Right renal pelvis (tissue), 4 donors: ENCODE measurements around the gene KLHL5. TPM values are rescaled to one million over a fixed set of nuclear protein-coding genes. Genes with fewer than 3 reads are reported as not detected.
"Not testable (repeated sequence)": the region's sequence is repeated elsewhere in the genome, so short reads cannot be mapped to it uniquely, and the experiment has no call there.

ENCODE experiments used
- DNase-seq, 4 donors: peaks; one replicate each; pipeline ENCODE4 v3.0.0-alpha.2; 2013; ENCODE audit warnings: low read depth in 4 of 4, low spot score in 3 of 4, missing footprints in 1 of 4
- polyA plus RNA-seq, 4 donors: library from polyadenylated mRNA; unstranded; fragments of 120-200 nt; gene quantifications; one replicate each; pipeline ENCODE4 v1.2.1, GENCODE V29; 2013; ENCODE audit not compliant: insufficient read length in 4 of 4

Gene KLHL5, protein sequence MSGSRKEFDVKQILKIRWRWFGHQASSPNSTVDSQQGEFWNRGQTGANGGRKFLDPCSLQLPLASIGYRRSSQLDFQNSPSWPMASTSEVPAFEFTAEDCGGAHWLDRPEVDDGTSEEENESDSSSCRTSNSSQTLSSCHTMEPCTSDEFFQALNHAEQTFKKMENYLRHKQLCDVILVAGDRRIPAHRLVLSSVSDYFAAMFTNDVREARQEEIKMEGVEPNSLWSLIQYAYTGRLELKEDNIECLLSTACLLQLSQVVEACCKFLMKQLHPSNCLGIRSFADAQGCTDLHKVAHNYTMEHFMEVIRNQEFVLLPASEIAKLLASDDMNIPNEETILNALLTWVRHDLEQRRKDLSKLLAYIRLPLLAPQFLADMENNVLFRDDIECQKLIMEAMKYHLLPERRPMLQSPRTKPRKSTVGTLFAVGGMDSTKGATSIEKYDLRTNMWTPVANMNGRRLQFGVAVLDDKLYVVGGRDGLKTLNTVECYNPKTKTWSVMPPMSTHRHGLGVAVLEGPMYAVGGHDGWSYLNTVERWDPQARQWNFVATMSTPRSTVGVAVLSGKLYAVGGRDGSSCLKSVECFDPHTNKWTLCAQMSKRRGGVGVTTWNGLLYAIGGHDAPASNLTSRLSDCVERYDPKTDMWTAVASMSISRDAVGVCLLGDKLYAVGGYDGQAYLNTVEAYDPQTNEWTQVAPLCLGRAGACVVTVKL
- polyA plus RNA-seq, result 10 to 100 TPM; 37.8 to 48.3 (median 46.6) TPM

DNA sequence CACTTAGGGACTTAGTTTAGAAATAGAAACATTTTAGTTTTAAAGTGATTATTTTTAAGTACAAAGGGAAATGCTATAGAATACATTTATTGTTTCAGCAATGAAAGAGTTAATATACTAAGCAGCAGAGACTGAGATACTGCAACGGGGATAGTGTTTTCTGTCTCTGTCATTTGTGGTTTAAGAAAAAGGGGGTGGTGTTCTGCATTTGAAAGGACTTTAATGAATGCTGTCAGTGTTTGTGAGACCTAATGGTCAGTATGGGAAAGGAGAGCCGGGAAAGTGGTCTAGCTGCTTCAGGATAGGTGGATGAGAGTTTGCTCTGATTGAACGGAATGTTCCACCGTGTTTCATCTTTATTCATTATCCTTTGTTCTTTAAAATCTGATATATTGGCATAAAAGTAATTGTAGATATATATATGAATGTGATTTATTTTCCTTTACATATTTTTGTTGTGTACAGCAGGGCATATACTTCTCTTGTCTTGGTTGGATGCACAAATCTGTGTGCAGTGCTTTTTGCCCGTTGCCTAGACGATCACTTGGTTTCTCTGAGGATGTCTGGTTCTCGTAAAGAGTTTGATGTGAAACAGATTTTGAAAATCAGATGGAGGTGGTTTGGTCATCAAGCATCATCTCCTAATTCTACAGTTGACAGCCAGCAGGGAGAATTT lies at the start of gene KLHL5:
TSS of gene KLHL5 (plus strand) at position 139 of the 676 bp plus-strand sequence. CDS start at position 560, 421 bp downstream.
- DNase-seq, result no peak

DNA sequence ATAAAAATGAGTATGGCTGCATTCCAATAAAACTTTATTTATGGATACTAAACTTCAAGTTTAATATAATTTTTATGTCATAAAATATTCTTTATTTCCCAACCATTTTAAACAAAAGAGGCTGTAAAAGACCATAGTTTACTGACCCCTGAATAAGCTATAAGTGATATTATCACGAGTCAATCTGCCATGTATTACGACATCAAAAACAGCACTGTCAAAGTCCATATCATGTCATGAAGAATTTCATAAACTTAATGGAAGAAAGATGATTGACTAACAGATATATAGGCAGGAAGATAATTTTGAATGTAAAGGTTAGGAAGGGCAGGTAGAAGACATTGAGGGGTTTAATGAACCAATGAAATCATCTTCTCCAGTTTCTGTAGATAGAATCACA lies 48.0 kb upstream of the KLHL5 start:
- no peak for DNase-seq

DNA sequence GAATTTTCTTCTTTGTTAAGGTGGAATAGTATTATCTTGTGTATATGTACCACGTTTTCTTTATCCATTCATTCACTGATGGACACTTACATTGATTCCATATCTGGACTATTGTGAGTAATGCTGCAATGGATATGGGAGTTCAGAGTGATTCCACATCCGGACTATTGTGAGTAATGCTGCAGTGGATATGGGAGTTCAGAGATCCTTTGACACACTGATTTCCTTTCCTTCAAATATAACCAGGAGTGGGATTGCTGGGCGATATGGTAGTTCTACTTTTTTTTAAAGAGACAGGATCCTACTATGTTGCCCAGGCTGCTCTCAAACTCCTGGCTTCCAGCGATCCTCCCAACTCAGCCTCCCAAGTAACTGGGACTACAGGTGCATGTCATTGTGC lies 41.9 kb upstream of the KLHL5 start:
- DNase-seq, result no peak

DNA sequence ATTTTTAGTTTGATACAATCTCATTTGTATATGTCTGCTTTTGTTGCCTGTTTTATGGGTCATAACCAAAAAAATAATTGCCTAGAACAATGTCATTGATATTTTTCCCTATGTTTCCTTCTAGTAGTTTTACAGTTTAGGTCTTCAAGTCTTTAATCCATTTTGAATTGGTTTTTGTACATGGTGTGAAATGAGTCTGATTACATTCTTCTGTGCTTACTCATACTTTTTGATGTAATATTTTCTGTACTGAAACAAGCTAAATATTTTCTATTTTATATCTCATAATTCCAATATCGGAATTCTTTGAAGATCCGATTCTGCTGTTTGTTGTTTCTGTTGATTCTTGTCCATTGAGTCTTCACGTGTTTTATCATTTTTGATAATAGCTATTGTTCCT lies 40.4 kb upstream of the KLHL5 start:
- no peak for DNase-seq

DNA sequence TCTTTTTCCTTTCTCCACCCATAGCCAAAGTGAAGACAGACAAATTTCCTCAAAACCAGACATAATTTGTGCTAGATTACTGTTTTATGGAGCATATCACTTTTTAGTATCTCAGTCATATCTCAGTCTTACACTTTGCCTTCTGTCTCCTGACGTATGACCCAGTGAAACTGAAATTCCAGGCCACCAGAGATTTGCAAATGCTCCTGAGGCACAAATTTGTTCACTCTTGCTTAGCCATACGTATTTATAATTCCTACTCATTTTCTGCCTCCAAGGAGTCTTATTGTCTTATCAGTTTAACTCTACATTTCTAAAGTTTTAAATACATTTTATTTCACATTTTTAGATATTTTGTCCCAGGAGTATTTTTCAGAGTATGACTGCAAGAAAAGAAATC lies 39.8 kb upstream of the KLHL5 start:
- DNase-seq, result no peak

DNA sequence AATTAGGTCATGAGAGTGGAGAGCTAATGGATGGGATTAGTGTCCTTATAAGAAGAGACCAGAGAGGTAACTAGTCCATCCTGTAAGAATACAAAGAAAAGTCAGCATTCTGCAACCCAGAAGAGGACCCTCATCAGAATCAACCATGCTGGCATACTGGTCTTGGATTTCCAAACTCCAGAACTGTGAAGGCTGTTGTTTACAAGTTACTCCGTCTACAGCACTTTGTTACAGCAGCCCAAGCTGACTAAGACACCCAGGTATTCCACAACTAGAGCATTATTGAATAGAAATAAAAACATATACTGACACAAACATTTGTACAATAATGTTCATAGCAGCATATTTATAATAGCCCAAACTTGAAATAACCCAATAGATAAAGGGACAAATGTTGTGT lies 39.0 kb upstream of the KLHL5 start:
- no peak for DNase-seq

DNA sequence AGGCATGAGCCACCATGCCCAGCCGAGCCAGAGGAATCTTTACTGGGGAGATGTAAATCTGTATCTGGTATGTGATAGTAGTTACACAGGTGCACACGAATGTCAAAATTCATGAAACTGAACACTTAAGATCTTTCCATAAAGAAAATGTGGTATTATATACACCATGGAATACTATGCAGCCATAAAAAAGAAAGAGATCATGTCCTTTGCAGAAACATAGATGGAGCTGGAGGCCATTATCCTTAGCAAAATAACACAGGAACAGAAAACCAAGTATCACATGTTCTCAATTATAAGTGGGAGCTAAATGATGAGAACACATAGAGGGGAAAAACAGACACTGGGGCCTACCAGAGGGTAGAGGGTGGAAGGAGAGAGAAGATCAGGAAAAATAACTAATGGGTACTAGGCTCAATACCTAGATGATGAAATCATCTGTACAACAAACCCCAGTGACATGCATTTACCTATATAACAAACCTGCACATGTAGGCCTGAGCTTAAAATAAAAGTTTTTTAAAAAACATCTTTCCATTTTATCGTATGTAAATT lies 37.6 kb upstream of the KLHL5 start:
- DNase-seq, result no peak

DNA sequence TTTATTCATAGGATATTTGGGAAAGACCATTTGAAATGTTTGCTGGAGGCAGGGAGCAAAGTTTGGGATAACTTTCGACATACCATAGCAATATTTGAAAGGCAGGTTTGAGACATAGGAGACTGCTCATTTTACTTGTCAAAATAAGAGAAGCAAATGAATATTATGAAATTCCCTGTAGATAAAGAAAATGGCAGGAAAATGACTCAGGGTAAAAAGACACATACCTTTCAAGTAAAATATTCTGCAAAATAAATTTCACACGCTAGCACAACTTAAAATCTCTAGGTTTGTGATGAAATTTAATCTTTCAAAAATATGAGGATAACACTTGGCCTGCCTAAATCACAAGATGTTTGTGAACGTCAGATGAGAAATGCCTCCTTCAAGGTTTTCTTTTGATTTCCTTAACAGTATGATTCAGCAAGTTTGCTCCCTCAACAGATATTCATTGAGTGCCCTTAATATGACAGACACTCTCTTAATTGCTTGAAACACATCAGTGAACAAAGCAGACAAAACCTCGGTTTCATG lies 36.4 kb upstream of the KLHL5 start:
- DNase-seq, result no peak

DNA sequence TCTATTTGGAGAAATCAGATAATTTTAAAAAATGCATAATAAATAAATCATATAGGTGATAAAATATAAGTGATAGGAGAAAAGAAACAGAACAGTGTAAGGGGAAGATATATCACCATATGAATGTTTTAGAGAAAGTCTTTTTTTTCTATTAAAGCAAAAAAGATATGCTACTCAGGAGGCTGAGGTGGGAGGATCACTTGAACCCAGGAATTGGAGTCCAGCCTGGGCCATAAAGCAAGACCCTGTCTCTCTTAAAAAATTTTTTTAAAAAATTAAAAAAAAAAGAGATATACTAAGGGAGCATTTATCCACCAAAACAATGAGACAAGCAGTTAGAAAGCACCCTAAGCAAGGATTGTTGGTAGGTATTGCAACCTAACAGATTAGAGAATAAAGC lies 35.9 kb upstream of the KLHL5 start:
- no peak for DNase-seq

DNA sequence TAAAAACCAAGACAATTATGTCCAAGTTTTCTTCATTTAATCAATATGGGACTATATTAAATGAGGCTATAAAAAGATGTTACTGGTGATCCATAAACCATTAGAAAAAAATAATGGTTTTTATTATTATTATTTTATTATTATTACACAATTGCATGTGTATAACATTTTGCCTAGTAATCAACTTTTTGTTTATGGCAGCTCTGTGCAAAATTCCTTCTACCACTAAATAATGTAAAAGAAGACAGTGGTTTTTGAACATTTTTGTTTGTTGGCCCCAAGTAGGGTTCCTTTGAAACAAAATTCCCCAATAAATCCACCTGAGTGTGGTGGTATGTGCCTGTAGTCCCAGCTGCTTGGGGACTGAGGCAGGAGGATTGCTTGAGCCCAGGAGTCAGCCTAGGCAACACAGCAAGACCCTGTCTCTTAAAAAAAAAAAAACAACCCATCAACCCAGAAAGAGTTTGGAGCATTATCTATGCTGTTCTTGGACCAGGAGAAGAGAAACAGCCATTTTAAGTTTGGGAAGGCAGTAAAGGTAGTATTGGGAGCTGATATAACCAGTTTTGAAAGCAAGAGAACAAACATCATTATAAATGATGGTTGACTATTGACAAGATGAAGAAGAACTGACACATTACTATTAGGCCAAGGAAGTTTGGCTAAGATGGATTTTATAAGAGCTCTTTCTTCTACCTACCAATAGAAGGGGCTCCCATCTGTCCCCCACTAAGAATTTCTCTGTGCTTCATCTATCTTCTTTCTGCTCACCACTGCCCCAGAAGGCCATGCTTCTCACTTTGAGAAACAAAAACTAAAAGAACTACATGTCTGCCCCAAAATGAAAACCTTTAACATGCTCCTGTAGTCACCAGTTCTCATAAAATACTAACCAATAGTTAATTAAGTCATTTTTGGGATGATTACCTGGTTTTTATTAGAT lies 32.0 kb upstream of the KLHL5 start:
- no peak for DNase-seq

DNA sequence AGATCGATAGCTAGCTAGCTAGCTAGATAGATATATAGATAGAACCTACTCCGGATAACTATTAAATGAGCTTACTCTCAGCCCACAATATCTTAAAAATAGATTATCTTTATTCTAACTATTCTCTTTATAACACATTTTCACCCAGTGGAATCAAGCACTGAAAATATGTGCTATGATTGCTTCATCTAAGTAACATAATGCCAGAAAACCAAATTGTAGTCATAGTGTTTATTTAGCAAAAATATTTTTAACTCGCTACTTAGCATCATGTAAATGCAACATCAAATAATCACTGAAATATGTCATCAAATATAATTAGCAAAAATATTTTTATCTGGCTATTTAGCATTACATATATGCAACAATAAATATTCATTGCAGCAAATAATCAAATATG lies 31.3 kb upstream of the KLHL5 start:
- no peak for DNase-seq

DNA sequence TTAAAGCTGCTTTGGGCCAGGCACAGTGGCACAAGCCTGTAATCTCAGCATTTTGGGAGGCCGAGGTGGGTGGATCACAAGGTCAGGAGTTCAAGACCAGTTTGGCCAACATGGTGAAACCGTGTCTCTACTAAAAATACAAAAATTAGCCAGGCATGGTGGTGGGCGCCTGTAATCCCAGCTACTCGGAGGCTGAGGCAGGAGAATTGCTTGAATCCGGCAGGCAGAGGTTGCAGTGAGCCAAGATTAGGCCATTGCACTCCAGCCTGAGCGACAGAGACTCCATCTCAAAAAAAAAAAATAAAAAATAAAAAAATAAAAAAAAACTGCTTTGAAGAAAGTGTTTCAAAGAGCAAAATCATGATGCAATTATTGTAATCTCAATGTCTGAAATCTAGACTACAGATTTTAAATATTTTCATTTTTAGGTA lies 30.4 kb upstream of the KLHL5 start:
- DNase-seq, result not testable (repeated sequence)

DNA sequence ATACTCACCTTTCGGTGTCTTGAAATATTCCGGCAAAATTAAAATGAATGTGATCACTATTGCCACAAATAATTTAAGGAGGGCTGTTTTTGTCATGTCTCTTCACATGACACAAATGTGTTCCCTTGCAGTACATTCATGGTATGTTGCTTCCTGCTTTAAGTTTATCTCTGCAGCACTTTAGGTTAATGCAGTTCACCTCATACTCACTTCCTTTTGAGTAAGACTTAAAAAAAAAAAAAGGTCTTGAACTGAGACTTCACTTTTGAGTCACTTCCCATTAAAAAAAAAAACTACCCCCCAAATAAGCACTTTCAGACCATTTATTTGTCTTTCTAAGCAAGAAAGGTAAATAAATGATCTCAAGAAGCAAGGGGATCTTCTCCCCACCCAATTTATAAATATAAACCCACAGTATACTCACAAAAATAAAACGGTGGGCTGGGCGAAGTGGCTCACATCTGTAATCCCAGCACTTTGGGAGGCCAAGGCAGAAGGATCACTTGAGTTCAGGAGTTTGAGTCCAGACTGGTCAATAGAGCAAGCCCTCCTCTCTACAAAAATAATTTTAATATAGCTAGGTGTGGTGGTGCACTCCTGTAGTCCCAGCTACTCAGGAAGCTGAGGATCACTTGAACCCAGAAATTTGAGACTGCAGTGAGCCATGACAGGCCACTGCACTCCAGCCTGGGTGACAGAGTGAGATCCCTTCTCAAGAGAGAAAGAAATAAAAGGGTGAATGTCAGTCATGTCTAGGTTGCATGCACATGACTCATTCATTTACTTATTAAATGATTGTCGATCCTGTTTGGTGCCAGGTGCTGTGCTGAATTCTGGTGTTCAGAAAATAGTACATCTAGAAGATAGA lies 29.6 kb upstream of the KLHL5 start, which contains the start of gene TMEM156:
TSS of gene TMEM156 (minus strand) at position 192 of the 868 bp plus-strand sequence. CDS start at position 96, 96 bp downstream.
- DNase-seq, result no peak

DNA sequence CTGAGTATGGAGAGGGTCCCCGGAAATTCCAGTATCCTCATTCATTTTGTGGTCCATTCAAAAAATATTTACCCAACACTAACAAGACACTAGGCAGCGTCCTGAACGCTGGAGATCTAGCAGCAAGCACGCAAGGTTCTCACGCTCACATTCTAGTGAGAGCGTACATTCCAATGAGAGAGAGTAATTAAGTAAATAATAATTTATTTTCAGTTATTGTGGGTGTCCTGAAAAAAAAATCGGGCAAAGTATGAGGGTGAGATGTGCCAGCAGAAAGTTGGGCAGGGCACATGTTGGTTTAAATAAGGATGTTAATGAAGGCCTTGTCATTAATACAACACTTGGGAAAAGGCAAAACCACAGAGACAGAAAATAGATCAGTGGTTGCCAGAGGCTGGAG lies 25.9 kb upstream of the KLHL5 start:
- no peak for DNase-seq

DNA sequence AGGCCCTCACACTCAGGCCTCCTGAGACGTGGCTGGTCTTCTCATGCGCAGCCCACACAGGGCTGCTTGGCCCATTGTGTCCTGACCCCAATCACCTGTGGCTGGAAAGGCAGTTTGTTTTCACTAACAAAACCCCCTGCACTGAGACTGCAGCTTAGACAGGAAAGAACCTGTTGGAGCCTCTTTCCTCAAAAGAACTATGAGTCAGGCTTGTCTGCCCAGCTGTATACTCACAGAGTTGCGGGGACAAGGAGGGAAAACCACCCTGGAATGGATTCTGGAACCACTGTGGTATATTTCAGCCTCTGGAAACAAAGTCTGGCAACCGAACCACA lies 24.6 kb upstream of the KLHL5 start:
- no peak for DNase-seq

DNA sequence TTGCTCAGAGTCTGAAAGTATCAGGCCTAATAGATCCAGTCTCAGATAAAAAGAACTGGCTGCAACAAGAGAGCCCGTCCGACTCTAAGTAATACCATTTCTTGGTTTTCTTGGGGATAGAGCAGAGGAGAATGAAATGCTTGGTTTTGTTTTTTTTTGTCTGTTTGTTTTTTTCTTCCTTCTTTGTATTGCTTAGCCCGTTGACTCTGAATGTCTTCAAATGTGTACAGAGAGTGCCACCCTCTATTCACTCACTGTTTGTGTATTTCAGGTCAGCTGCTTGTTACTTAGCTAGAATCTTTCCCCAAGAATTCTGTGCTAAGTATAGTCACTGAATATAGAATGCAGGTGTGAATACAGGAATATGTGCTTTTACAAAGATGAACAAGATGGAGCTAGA lies 24.1 kb upstream of the KLHL5 start:
- DNase-seq, result no peak

DNA sequence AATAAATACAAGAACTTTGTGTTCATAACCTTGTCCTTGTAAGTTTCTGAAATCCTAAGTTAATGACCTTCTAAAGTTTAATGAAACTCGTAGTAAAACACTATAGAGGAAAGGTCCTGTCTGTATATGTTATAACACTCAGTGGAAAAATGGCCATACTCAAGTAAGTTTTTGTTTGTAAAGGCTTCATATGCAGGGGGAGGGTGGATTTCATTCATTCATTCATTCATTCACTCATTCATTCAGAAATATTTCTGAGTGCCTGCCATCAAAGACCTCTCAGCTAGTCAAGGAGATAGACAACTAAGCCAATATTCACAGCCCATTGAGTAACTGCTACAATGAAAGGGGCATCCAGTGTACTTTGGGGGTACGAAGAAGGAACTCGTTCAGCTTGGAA lies 22.9 kb upstream of the KLHL5 start:
- no peak for DNase-seq

DNA sequence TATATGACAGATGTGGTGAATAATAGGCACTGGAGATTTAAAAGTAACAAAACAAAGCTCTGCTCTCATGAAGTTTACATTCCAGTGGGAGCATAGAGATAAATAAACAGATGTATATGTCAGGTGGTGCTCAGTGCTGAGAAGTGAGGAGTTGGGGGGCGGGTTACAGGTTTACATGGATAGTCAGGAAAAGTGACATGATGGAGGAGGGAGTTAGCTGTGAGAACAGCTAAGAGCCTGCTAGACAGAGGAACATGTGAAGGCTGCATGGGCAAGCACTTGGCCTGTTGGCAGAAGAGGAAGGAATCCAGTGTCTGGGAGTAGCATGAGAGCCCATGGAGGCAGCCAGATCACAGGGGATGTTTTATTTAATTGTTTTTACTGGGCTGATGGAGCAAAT lies 19.7 kb upstream of the KLHL5 start:
- no peak for DNase-seq
